DMS153 treated with DMSO at 0.1 percent for 48 hours (cell line): ENCODE measurements around the gene DYSF.

ENCODE experiments used
- DNase-seq: peaks from one replicate; lab custom pipeline; 2025; ENCODE audit not compliant: unreplicated experiment; lab: John Stamatoyannopoulos, UW

Gene DYSF

GRCh38 chr2:71526141-71526540, 72.8 kb downstream of the DYSF start:
- no peak for DNase-seq

- no peak for DNase-seq
Observed at GRCh38 chr2:71526975-71527374, 73.6 kb downstream of the DYSF start.

DNA sequence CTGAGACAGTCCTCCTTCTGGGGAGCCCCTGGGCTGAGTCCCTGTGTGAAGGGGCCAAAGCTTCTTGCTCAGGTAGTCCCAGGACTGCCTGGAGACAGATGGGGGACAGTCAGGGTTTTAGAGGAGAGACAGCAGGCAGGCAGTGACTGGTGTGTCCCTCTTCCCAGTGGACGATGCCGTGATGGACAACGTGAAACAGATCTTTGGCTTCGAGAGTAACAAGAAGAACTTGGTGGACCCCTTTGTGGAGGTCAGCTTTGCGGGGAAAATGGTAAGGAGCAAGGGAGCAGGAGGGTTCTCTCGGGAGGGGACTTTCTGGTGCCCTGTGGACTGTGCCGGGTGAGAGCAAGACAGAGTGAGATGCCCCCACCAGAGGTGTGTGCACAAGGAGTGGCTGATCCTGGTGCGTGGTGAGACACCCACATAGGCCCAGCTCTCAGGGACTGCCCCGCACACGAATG, 74.8 kb downstream of the DYSF start:
- DNase-seq = no peak

GRCh38 chr2:71528749-71529148, 75.4 kb downstream of the DYSF start:
- no peak for DNase-seq

DNA sequence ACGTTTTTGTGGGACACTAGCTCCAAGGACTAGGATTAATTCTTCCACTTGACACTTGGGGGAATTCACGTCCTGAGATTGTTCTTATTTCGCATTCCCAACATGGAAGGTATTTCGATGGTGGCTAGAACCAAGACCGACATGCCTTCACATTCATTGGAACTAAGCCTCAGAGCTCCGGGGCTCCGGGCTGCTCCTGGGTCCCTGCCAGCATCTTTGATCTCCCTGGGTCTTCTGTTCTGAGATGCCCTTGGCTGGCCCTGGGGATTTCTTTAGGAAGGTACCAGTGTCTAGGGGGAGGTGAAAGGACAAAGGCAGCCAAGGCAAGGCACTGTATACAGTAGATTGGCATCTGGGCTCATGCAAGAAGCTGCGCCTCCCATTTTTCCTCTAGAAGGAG, 76.8 kb downstream of the DYSF start:
- no peak for DNase-seq

- no peak for DNase-seq
Observed at GRCh38 chr2:71530641-71531332, 77.4 kb downstream of the DYSF start.

- no peak for DNase-seq
Observed at GRCh38 chr2:71531522-71532047, 78.2 kb downstream of the DYSF start.

DNA sequence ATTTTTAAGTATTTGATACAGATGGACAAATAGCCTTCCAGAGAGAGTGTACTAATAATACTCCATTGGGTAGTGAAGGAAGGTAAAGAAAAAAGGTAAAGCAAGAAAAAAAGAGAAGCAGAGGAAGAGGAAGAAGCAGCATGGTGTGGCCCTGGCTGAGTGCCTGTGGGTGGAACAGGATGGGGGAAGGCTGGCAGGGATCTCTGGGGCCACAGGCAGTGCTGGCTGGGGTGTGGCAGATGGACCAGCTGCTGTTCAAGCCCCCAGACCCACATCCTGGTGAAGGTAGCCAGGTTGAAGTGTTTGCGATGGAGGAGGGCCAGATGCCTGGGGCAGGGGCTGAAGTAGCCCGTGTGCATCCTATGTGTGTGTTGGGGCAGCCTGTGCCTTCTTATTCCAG, 79.0 kb downstream of the DYSF start:
- no peak for DNase-seq

DNA sequence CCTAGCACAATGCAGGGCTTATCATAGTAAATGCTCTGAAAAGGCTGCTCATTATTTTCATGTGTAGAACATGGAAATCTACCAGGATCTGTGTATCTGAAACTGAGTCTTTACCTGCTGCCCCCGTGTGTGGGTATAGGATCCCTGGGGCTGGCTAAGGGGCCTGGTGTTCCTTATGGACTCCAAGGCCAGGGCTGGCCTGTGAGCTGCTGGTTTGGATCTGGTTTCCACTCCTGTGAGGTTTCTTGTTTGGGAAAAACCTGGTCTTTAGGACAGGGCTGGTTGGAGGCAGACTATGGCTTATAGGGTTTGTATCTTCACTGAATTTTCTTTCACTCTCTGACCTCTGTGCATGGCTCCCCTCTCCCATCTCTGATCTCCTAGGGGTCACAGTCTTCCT, 80.8 kb downstream of the DYSF start:
- no peak for DNase-seq

DNA sequence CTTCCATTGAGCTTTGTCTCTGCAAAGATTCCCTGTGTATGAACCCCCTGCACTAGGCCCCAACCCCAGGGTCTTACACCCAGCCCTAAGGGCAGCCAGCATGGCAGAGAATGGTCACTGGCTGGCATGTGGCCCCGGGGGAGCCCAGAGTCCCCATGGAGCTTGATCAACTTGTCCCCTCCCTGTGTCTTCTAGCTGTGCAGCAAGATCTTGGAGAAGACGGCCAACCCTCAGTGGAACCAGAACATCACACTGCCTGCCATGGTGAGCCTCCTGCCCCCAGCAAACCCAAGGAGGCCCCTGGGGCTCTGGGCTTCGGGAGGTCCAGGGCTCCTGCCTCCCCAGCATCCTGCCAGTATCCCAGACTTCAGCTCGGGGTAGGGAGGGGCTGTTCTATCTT, 81.5 kb downstream of the DYSF start:
- DNase-seq = no peak

DNA sequence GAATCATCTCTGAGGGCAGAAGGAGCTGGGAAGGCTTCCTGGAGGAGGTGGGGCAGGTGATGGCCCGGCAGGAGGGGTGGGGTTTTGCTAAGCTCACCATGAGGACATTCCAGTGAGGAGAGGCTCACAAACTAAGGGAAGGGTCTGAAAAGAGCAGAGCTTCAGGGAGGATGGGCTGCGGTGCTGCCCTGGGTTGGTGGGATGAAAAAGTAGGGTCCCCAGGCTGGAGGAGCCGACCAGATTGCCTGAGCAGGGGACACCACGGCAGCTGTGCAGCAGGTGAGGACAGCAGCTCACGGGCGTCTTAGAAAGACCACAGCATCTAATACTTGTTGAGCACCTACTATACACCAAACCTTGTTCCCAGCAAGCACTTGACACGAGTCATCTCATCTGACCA, 82.2 kb downstream of the DYSF start:
- DNase-seq = no peak

GRCh38 chr2:71536226-71536671, 82.9 kb downstream of the DYSF start:
- DNase-seq = no peak

DNA sequence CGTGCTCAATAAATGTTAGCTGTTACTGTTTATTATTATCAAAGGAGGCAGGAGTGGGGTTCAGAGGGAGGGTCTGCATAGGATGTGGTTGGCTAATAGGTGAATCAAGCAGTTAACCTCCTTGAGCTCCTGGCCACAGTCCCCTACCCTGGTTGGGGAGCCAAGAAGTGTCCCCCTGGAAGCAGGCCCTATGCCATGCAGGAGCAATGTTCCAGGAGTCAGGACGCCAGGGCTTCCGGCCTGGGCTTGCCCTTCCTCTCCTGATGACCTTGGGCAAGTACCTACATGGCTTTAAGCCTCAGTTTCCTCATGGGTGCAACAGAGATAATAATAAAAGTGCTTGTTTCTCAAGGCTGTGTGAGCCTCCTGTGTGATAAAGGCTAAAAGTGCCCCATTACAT, 84.9 kb downstream of the DYSF start:
- DNase-seq = no peak

DNA sequence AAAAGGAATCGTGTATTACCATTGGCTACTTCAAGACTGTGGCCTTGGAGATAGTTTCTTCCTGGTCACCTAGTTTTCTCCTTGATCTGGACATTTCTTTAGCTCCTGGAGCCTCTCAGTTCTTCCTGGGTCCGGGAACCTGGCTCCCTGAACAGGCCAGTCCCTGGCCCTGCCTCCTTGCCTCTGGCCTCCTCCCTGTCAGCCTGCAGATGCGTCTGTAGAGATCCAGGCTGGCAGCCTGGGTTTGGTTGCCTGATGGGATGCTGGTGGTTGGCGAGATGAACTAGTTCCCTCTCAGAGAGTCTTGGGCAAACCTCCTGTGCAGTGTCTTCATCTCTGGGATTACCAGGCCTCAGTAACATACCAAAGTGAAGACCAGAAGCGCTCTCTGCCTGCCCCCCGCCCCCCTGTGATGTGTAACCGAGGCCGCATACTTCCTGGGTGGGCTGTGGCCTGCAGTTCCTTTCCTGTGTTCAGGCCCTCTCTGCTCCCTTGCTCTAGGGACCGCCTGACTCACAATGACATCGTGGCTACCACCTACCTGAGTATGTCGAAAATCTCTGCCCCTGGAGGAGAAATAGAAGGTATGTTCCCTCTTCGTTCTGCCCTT, 85.4 kb downstream of the DYSF start:
- no peak for DNase-seq

GRCh38 chr2:71540818-71541217, 87.5 kb downstream of the DYSF start:
- DNase-seq = no peak

- no peak for DNase-seq
Observed at GRCh38 chr2:71544919-71545571, 91.7 kb downstream of the DYSF start.

DNA sequence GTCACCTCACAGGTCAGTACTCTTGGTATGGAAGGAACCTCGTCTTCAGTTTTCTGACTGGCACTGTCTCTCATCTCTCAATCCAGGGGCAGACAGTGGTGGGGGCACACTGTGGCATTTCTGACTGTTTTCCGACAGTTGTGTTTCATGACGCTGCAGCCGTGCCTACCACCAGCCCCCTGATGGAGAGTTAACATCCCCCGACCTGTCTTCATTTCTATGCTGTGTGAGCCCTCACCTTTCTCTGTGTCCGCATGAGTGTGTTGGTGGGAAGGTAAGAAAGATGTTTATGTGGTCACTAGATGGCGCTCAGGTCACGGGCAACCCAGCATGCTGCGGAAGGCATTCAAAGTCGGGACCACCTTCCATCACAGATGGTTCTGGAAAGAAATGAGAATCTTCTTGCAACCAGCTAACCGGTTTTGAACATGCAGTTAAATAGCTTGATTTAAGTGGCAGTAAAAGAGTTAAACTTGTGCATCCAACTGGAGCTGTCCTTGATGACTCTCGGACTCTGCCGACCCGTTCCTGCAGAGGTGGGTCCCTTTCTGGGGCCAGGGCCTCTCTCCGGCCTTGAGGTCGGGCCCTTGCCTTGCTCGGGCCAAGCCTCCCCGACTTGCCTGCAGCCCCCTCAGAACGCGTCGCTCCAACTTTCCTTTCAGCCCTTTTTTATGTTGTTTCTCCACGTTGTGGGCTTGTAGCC, 92.4 kb downstream of the DYSF start:
- peak; percentile 73 for DNase-seq

GRCh38 chr2:71546275-71546638, 92.9 kb downstream of the DYSF start:
- no peak for DNase-seq

- DNase-seq = no peak
Observed at GRCh38 chr2:71546777-71547281, 93.5 kb downstream of the DYSF start.

DNA sequence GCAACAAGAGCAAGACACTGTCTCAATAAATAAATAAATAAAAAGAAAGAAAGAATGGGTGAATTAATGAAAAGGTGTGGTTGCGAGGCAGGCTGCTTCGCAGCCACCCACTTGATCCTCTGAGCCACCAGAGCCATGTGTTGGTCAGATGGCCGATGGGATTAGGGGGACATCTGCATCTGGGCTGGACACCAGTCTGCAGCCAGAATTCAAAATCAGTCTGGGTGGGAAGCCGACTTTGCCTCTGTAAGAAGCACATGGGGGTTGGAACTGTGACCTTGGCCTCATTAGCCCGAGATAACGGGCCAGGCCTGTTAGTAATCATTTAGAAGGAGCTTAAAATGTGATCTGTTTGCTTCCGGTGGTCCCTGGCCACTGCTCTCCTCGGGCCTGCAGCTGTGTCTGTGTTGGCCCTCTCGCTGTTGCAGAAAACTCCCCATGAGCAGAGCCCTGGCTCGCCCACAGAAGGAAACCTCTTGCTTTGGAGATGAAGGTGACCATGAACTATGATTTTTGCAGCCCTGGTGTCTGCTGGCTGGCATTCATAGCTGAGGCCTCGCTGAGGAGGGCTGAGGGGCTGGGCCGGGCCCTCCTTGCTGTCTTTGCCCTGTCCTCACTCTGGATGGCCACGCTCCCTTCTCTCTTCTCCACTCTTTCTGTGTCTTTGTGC, 94.4 kb downstream of the DYSF start:
- DNase-seq = no peak
